Measurements from ENCODE around the gene CELF4. TPM values are rescaled to one million over a fixed set of nuclear protein-coding genes. Genes with fewer than 3 reads are reported as not detected.

CELF4 gene
- total and polyA plus RNA-seq, 2 of the 4 experiments (the other 2 are of a cell fraction) = not detected

GRCh38 chr18:37546272-37546537 lies 19.4 kb downstream of the CELF4 start:
- Histone ChIP-seq H3K27me3 (ENCODE audit: control insufficient read depth, insufficient read depth, low read length) (no peaks in the 10 kb centered on the region; the same call in 1 of the 2 replicates), H3K14ac (replicated peaks; ENCODE audit: low read depth, low read length) (no peak overlapping the region), H4K20me1 (ENCODE audit: insufficient read depth, low read length) (no peaks in the 10 kb centered on the region), H3K4me2 (ENCODE audit: low read depth, low read length) (no peak overlapping the region), H3K9me3 (ENCODE audit: control insufficient read depth, insufficient read depth, low read length) (no peaks in the 10 kb centered on the region), H3K9me1 (ENCODE audit: insufficient read depth, low read length) (no peaks in the 10 kb centered on the region), H3K4me3 (ENCODE audit: insufficient read depth, low read depth, low read length) (no peak overlapping the region), H2BK20ac (ENCODE audit: low read depth, low read length) (no peak overlapping the region), H4K8ac (ENCODE audit: low read depth in 2 of 2, low read length in 2 of 2) (no peak overlapping the region), H3K18ac (ENCODE audit: low read depth, low read length) (no peak overlapping the region), H3K4me1 (ENCODE audit: control insufficient read depth, insufficient read depth, low read length) (no peaks in the 10 kb centered on the region), H3K4ac (ENCODE audit: low read depth, low read length) (no peak overlapping the region), H3K9ac (ENCODE audit: low read depth, low read length) (no peak overlapping the region), H2BK15ac (ENCODE audit: low read depth, low read length) (no peak overlapping the region), H3K79me1 (ENCODE audit: low read depth in 1 of 2, low read length in 2 of 2) (no peaks in the 10 kb centered on the region), H4K5ac (ENCODE audit: low read depth, low read length) (no peak overlapping the region), H2AK5ac (ENCODE audit: low read depth, low read length) (no peak overlapping the region), H3K56ac (ENCODE audit: extremely low read depth, insufficient read depth, low read length) (no peak overlapping the region), H3K23ac (ENCODE audit: low read depth, low read length) (no peak overlapping the region), H3K27ac (ENCODE audit: insufficient read depth, low read length) (no peak overlapping the region), H2AFZ (replicated peaks; ENCODE audit: low read length, poor library complexity) (no peak overlapping the region), H2AK9ac (replicated peaks; ENCODE audit: low read depth, low read length, poor library complexity) (no peak overlapping the region), H2BK5ac (ENCODE audit: low read depth, low read length, poor library complexity, severe bottlenecking) (no peak overlapping the region), H2BK120ac (ENCODE audit: low read depth, low read length) (no peak overlapping the region), H4K91ac (ENCODE audit: insufficient read depth, low read depth, low read length) (no peak overlapping the region), H3K36me3 (ENCODE audit: control insufficient read depth, insufficient read depth, low read length) (no peaks in the 10 kb centered on the region)
- ATAC-seq (ENCODE audit: low read depth) (no peak), DNase-seq (no peak)
- intact Hi-C loops (cut with micrococcal nuclease) = no loop called here
- ChIA-PET POLR2A (ENCODE audit: unreplicated experiment) (no interaction called here), CTCF (interaction anchor here (1.0 kb wide), 1 partner anchor 9 kb away, joined by 3 read pairs; no protein-coding TSS in a partner anchor)
- in situ Hi-C loops (cut with MboI; ENCODE audit: low sequenced_read_pairs) = no loop called here
- 0% methylated on average over 1 of the region's 5 CpGs; no CpG with 5 or more reads in 1 of the 2 experiments for WGBS, 2 experiments (ENCODE audit: extremely low coverage in 2 of 2, insufficient read length in 1 of 2)
- dilution Hi-C loops (cut with HindIII; ENCODE audit: low sequenced_read_pairs, unreplicated experiment) = no loop called here
- BruUV-seq (replicated peaks) = no TSS peak
- TF ChIP-seq NFE2L2 (IDR thresholded peaks at IDR 0.05; ENCODE audit: low read depth, low read length) (no peak), CHD1 (IDR thresholded peaks at IDR 0.05; ENCODE audit: low read depth, low read length) (no peak), RAD21 (IDR thresholded peaks at IDR 0.05; ENCODE audit: low read length) (no peak), USF2 (IDR thresholded peaks at IDR 0.05; ENCODE audit: low read depth, low read length) (no peak), FOS (IDR thresholded peaks at IDR 0.05; ENCODE audit: low read depth, low read length) (no peak), RFX5 (IDR thresholded peaks at IDR 0.05; ENCODE audit: low read depth, low read length) (no peak), ELK1 (IDR thresholded peaks at IDR 0.05; ENCODE audit: borderline replicate concordance, low read depth, low read length) (no peak), POLR2A (IDR thresholded peaks at IDR 0.05; ENCODE audit: low read depth, low read length) (no peak), BHLHE40 (IDR thresholded peaks at IDR 0.05; ENCODE audit: low read depth, low read length) (no peak), MAZ (IDR thresholded peaks at IDR 0.05; ENCODE audit: borderline replicate concordance, low read depth, low read length) (no peak), CEBPB (IDR thresholded peaks at IDR 0.05; ENCODE audit: low read depth, low read length) (no peak), MAFK (IDR thresholded peaks at IDR 0.05; ENCODE audit: low read depth, low read length) (no peak), SMC3 (IDR thresholded peaks at IDR 0.05; ENCODE audit: low read depth, low read length) (no peak), RCOR1 (IDR thresholded peaks at IDR 0.05; ENCODE audit: insufficient replicate concordance, low read length) (no peak), MXI1 (IDR thresholded peaks at IDR 0.05; ENCODE audit: borderline replicate concordance, low read depth, low read length) (no peak)
- TF ChIP-seq, protein P1, sequence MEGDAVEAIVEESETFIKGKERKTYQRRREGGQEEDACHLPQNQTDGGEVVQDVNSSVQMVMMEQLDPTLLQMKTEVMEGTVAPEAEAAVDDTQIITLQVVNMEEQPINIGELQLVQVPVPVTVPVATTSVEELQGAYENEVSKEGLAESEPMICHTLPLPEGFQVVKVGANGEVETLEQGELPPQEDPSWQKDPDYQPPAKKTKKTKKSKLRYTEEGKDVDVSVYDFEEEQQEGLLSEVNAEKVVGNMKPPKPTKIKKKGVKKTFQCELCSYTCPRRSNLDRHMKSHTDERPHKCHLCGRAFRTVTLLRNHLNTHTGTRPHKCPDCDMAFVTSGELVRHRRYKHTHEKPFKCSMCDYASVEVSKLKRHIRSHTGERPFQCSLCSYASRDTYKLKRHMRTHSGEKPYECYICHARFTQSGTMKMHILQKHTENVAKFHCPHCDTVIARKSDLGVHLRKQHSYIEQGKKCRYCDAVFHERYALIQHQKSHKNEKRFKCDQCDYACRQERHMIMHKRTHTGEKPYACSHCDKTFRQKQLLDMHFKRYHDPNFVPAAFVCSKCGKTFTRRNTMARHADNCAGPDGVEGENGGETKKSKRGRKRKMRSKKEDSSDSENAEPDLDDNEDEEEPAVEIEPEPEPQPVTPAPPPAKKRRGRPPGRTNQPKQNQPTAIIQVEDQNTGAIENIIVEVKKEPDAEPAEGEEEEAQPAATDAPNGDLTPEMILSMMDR (conservative IDR thresholded peaks at IDR 0.05; ENCODE audit: low read depth, low read length) = no peak
